ENCODE data around the gene TAF11.

The TAF11 gene

DNA sequence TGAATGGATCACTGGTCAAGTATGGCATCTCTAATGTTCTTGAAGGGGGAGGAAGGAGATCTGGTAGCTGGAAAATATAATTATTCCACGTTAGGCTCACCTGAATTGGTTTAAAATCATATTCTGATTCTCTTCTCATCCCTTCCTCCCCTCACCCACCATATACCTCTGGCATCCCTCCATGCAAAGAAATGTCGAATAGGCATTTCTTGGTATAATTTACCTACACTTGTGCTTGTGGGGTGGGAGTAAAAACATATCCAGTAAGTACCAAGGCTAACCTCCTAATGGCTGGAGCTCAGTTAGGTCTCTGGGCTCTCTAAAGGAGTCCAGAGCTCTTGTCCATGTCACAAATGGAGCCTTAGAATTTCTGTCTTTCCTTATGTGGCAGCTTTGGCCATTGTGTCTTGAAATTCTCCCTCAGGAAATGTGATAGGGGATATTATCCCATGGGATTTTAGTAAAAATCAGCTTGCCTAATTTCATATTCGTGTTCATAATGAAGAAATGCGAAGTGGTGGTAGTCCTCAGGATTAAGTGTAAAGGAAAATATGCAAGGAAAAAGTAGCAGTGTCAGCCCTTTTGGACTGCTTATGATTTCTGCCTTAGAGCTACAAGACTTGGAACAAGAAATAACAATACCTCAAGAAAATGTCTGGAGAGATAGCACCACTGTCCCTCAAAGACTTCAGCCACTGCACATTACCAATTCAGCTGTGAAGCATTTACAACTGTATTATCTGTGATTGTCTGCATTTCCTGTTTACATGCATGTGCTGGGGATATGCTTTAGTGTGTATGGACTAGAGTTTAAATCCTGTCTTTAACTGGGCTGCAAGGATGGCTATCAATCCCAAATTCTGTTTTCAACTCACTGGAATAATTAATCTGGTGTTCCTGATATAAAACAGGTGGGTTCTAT, 12.3 kb downstream of the TAF11 start:
- peaks cover 5% of the 10 kb centered on the region for H3K4me1 Mint-ChIP-seq
- no peak for DNase-seq (ENCODE audit: low spot score in 2 of 2)
- no peak overlapping the region for H3K4me3 Mint-ChIP-seq
- H3K9me3 Mint-ChIP-seq: no peaks in the 10 kb centered on the region
- peaks cover 42% of the 10 kb centered on the region for H3K36me3 Mint-ChIP-seq (ENCODE audit: insufficient read depth)
- H3K27me3 Mint-ChIP-seq: no peaks in the 10 kb centered on the region
- no peak for ATAC-seq (replicated peaks; ENCODE audit: extremely low read depth, poor library complexity, severe bottlenecking)
- H3K27ac Mint-ChIP-seq (ENCODE audit: low read depth): no peak overlapping the region

DNA sequence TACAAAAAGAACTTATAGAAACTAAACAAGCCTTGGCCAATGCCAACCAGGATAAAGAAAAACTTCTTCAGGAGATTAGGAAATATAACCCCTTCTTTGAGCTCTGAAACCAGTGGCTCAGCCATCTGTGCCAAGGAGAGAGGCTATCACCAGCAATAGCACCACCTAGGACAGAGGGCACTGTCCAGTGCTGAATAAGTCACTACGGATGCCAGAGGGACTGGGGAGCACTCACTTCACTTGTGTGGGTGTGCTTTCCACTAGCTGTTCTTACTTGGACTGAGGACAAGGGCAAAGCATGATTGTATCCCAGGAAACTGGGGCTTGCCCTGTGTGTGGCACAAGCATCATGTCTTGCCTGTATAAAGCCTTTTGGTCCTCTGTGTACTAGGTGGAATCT, 15.5 kb downstream of the TAF11 start:
- Mint-ChIP-seq H3K36me3 (ENCODE audit: insufficient read depth) (peaks cover 34% of the 10 kb centered on the region), H3K9me3 (no peaks in the 10 kb centered on the region), H3K27me3 (no peaks in the 10 kb centered on the region), H3K27ac (ENCODE audit: low read depth) (no peak overlapping the region), H3K4me3 (no peak overlapping the region), H3K4me1 (peaks cover 5% of the 10 kb centered on the region)
- DNase-seq (ENCODE audit: low spot score in 2 of 2) (no peak), ATAC-seq (replicated peaks; ENCODE audit: extremely low read depth, poor library complexity, severe bottlenecking) (no peak)

DNA sequence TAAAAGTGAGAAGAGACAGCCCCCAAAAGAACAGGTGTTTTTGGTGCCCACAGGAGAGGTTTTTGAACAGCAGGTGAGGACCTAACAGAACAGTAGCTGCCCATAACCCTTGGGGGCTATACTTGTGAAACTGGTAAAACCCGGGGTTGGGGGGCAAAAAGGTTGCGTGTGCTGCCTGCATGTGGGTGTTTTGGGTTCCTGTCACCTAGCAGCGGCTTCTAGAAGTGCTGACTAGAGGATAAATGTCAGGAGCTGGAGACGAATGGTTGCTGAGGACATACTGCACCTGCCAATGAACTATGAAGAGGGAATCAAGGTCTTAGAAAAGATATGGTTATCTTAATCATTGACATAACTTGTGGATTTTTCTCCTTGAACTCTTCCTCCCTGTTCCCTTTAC, 16.0 kb downstream of the TAF11 start:
- Mint-ChIP-seq H3K4me3 (no peak overlapping the region), H3K4me1 (peaks cover 5% of the 10 kb centered on the region), H3K9me3 (no peaks in the 10 kb centered on the region), H3K36me3 (ENCODE audit: insufficient read depth) (peaks cover 31% of the 10 kb centered on the region), H3K27ac (ENCODE audit: low read depth) (no peak overlapping the region), H3K27me3 (no peaks in the 10 kb centered on the region)
- DNase-seq (ENCODE audit: low spot score in 2 of 2): no peak
- ATAC-seq (replicated peaks; ENCODE audit: extremely low read depth, poor library complexity, severe bottlenecking): no peak

DNA sequence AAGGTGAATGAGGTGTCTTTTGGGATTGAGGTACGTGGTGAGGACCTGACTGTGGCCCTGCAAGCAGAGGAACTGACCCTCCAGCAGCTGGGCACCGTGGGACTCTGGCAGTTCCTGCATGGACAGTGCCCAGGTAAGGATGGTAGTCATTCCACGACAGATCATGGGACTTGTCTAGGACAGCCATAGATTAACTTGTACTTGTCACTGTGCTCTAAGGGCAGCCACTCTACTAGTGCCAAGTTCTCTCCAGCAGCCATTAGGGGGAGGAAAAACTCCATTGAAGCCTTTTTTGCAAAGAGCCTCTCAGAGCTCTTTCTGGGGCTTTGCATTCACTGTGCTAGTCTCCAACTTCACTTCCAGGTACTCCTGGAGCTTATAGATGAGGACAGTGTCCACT, 20.4 kb downstream of the TAF11 start:
- Mint-ChIP-seq H3K4me1 (no peaks in the 10 kb centered on the region), H3K36me3 (ENCODE audit: insufficient read depth) (peaks cover 31% of the 10 kb centered on the region), H3K9me3 (no peaks in the 10 kb centered on the region), H3K4me3 (no peak overlapping the region), H3K27ac (ENCODE audit: low read depth) (no peak overlapping the region), H3K27me3 (no peaks in the 10 kb centered on the region)
- ATAC-seq (replicated peaks; ENCODE audit: extremely low read depth, poor library complexity, severe bottlenecking) (no peak), DNase-seq (ENCODE audit: low spot score in 2 of 2) (no peak)

DNA sequence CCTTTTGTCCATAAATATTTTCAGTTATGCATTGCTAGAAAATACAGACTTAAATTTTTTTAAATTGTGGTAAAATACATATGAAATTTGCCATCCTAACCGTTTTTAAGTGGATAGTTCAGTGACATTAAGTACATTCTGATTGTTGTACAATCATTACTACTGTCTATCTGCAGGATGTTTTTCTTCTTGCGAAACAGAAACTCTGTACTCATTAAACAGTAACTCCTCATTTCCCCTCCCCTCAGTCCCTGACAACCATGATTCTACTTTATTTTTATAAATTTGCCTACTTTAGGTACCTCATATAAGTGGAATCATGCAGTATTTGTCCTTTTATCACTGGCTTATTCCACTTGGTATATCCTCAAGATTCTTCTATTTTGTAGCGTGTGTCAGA, 21.3 kb downstream of the TAF11 start:
- Mint-ChIP-seq H3K27me3 (no peaks in the 10 kb centered on the region), H3K4me3 (no peak overlapping the region), H3K4me1 (no peaks in the 10 kb centered on the region), H3K36me3 (ENCODE audit: insufficient read depth) (peaks cover 29% of the 10 kb centered on the region), H3K9me3 (no peaks in the 10 kb centered on the region), H3K27ac (ENCODE audit: low read depth) (no peak overlapping the region)
- ATAC-seq (replicated peaks; ENCODE audit: extremely low read depth, poor library complexity, severe bottlenecking) (no peak), DNase-seq (ENCODE audit: low spot score in 2 of 2) (no peak)

DNA sequence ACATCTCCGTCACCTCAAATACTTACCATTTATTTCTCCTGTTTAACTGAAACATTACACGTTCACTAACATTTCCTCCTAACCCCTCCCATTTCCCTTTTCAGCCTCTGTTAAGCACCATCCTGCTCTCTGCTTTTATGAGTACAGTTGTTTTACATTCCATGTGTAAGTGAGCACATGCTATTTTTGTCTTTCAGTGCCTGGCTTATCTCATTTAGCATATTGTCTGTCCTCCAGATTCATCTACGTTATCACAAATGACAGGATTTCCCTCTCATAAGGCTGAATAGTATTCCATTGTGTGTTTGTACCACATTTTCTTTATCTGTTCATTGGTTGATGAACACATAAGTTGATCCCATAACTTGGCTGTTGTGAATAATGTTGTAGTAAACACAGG, 22.7 kb downstream of the TAF11 start:
- no peaks in the 10 kb centered on the region for H3K9me3 Mint-ChIP-seq

DNA sequence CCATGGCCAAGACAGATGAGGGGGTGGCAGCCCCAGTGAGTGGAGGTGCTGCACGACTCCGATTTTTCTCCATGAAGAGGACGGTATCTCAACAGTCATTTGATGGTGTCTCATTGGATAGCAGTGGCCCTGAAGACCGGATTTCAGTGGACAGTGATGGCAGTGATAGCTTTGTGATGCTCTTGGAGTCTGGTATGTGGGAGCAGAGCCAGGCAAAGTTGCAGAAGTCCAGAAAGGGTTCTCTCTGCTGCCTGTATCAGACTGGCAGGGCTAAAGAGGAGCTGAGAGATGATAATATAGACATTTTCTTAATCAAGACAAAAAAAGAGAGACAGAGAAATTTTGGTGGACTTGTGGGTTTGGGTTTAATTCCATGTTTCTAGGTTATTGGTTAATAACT, 23.8 kb downstream of the TAF11 start:
- Mint-ChIP-seq H3K27me3 (no peaks in the 10 kb centered on the region), H3K27ac (ENCODE audit: low read depth) (no peak overlapping the region), H3K4me1 (no peaks in the 10 kb centered on the region), H3K9me3 (no peaks in the 10 kb centered on the region), H3K4me3 (no peak overlapping the region), H3K36me3 (ENCODE audit: insufficient read depth) (peaks cover 29% of the 10 kb centered on the region)
- ATAC-seq (replicated peaks; ENCODE audit: extremely low read depth, poor library complexity, severe bottlenecking) (no peak), DNase-seq (ENCODE audit: low spot score in 2 of 2) (no peak)

More for the DNA sequence above, 22.7 kb downstream of the TAF11 start:
- Mint-ChIP-seq H3K36me3 (ENCODE audit: insufficient read depth) (peaks cover 30% of the 10 kb centered on the region), H3K4me1 (no peaks in the 10 kb centered on the region), H3K4me3 (no peak overlapping the region), H3K27ac (ENCODE audit: low read depth) (no peak overlapping the region), H3K27me3 (no peaks in the 10 kb centered on the region)
- no peak for ATAC-seq (replicated peaks; ENCODE audit: extremely low read depth, poor library complexity, severe bottlenecking)
- DNase-seq (ENCODE audit: low spot score in 2 of 2): no peak

DNA sequence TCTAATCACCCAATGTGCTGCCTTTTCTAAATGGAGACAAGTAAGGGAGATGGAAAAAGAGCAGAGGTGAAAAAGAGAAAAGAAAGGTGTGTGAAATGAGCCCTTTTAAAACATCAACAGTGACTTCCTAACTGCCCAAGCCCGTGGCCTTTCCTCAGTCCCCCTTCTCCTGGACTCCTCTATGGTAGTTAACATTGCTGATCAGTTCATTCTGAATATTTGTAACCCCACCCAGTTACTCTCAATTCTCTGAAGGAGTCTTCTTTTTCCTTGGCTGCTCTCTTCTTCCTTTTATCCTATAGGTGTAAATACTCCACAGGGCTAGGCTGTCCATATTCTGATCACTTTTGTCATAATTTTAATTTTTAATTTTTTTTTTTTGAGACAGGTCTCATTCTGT, 27.1 kb downstream of the TAF11 start:
- Mint-ChIP-seq H3K36me3 (ENCODE audit: insufficient read depth) (peaks cover 42% of the 10 kb centered on the region), H3K27ac (ENCODE audit: low read depth) (no peak overlapping the region), H3K4me3 (no peak overlapping the region), H3K9me3 (no peaks in the 10 kb centered on the region), H3K4me1 (no peaks in the 10 kb centered on the region), H3K27me3 (no peaks in the 10 kb centered on the region)
- no peak for DNase-seq (ENCODE audit: low spot score in 2 of 2)
- no peak for ATAC-seq (replicated peaks; ENCODE audit: extremely low read depth, poor library complexity, severe bottlenecking)

DNA sequence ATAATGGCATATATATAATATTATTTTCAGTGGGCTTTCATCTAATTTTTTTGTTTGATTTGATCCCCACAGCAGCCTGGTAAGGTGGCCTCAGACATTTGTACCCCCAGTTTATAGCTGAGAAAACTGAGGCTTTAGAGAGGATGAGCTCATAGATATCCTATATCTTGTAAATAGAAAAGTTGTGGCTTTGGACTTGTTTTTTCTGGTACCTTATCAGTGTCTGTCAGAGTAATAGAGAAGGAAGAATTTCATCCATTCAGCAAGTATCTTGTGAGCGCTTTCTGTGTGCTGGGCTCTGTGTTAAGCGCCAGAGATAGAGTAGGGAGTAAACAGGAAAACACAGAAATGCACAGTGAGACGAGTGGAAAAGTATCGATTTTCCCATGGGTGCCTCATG, 27.9 kb downstream of the TAF11 start:
- no peaks in the 10 kb centered on the region for H3K27me3 Mint-ChIP-seq
- no peaks in the 10 kb centered on the region for H3K9me3 Mint-ChIP-seq
- H3K4me3 Mint-ChIP-seq: no peak overlapping the region
- ATAC-seq (replicated peaks; ENCODE audit: extremely low read depth, poor library complexity, severe bottlenecking) (no peak), DNase-seq (ENCODE audit: low spot score in 2 of 2) (no peak)
- H3K4me1 Mint-ChIP-seq: no peaks in the 10 kb centered on the region
- H3K27ac Mint-ChIP-seq (ENCODE audit: low read depth): no peak overlapping the region
- H3K36me3 Mint-ChIP-seq (ENCODE audit: insufficient read depth): peaks cover 37% of the 10 kb centered on the region

DNA sequence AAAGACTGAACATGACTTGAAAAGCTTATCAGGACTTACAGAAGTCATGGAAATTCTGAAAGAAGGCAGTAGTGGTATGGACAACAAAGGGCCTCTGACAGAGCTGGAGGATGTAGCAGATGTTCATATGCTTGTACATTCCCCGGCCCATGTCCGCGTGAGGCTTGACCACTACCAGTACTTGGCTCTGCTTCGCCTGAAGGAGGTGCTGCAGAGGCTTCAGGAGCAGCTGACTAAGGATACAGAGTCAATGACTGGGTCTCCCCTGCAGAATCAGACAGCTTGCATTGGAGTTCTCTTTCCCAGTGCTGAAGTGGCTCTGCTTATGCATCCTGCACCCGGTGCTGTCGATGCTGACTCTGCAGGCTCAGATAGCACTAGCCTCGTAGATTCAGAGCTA, 29.2 kb downstream of the TAF11 start:
- Mint-ChIP-seq H3K9me3 (no peaks in the 10 kb centered on the region), H3K4me3 (no peak overlapping the region), H3K4me1 (no peaks in the 10 kb centered on the region), H3K36me3 (ENCODE audit: insufficient read depth) (peaks cover 31% of the 10 kb centered on the region), H3K27me3 (no peaks in the 10 kb centered on the region), H3K27ac (ENCODE audit: low read depth) (no peak overlapping the region)
- DNase-seq (ENCODE audit: low spot score in 2 of 2): no peak
- ATAC-seq (replicated peaks; ENCODE audit: extremely low read depth, poor library complexity, severe bottlenecking): no peak

DNA sequence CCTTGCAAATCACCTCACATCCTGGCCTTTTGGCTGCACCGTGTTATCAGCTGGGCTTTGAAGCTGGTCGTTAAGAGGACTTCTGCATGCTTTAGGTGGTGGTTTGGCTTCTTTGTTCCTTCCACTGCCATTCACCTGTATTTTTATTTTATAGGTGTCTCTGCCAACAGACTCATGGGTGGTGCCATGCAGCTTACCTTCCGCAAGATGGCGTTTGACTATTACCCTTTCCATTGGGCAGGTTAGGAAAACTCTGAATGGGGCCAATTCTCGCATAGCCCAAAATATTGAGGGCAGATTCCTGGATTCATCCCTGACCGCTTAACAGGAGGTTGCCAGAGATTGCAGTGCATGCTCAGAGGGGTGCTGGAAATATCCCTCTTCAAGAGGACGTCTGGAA, 32.4 kb downstream of the TAF11 start:
- Mint-ChIP-seq H3K4me3 (no peak overlapping the region), H3K27ac (ENCODE audit: low read depth) (no peak overlapping the region), H3K36me3 (ENCODE audit: insufficient read depth) (peaks cover 29% of the 10 kb centered on the region), H3K27me3 (no peaks in the 10 kb centered on the region), H3K9me3 (no peaks in the 10 kb centered on the region), H3K4me1 (peaks cover 4% of the 10 kb centered on the region)
- no peak for ATAC-seq (replicated peaks; ENCODE audit: extremely low read depth, poor library complexity, severe bottlenecking)
- DNase-seq (ENCODE audit: low spot score in 2 of 2): no peak

DNA sequence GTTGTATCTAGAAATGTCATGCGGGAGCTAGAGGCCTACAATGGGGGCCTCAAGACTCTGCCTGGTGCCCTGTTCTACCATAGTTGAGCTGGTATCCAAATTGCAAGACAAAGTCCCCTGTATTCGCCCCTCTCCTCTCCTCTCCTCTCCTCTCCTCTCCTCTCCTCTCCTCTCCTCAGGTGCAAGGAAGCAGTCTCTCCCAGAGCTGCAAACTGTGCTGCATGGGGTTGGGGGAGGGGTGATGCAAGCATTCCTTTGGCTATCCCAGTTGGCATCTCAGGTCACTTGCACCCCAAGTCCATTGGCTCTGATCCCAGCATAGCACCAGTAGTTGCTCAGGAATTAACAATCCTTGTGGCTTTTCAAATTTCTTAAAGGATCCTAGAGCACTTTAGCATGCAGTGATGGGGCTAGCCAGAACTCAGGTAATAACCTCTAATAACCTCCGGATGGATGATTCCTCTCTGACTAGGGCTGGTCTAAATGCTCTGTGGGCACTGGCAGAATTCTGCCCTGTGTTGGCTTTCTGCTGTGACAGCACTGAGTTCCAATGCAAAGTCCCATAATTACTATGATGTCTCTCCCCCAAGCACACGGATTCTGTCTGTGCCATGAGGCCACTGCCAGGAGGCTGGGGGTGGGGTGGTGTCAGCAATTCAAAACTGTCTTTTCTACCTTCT, 35.3 kb downstream of the TAF11 start:
- no peak for ATAC-seq (replicated peaks; ENCODE audit: extremely low read depth, poor library complexity, severe bottlenecking)
- H3K4me1 Mint-ChIP-seq: peaks cover 4% of the 10 kb centered on the region
- no peak overlapping the region for H3K27ac Mint-ChIP-seq (ENCODE audit: low read depth)
- H3K9me3 Mint-ChIP-seq: no peaks in the 10 kb centered on the region
- H3K27me3 Mint-ChIP-seq: no peaks in the 10 kb centered on the region
- no peak for DNase-seq (ENCODE audit: low spot score in 2 of 2)
- H3K4me3 Mint-ChIP-seq: no peak overlapping the region
- peaks cover 13% of the 10 kb centered on the region for H3K36me3 Mint-ChIP-seq (ENCODE audit: insufficient read depth)

DNA sequence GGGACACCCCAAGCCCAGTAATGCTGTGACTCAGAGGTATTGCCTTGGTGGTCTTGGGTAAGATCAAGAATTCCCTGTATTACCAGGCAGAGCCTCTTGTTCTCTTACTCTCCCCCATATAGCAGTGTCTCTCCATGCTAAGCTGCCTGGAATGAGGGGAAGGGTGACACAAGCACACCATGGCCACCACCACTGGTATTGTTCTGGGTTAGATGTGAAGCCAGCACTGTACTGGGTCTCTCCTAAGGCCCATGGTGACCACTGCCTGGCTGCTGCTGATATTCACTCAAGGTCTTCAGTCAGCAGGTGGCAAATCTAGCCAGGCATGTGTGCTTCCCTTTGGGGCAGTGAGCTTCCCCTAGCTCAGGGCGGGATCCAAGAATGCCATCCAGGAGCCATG, 36.5 kb downstream of the TAF11 start:
- H3K9me3 Mint-ChIP-seq: no peaks in the 10 kb centered on the region
- no peak for ATAC-seq (replicated peaks; ENCODE audit: extremely low read depth, poor library complexity, severe bottlenecking)
- peaks cover 12% of the 10 kb centered on the region for H3K36me3 Mint-ChIP-seq (ENCODE audit: insufficient read depth)

More for the DNA sequence above, 36.5 kb downstream of the TAF11 start:
- peaks cover 4% of the 10 kb centered on the region for H3K4me1 Mint-ChIP-seq
- H3K4me3 Mint-ChIP-seq: no peak overlapping the region
- DNase-seq (ENCODE audit: low spot score in 2 of 2): no peak
- H3K27ac Mint-ChIP-seq (ENCODE audit: low read depth): no peak overlapping the region
- H3K27me3 Mint-ChIP-seq: no peaks in the 10 kb centered on the region
